ENCODE results near the gene SPDYE4.

GRCh38 chr17:8754890-8755289 is 3.5 kb downstream of the SPDYE4 start:
- TF ChIP-seq POLR2AphosphoS5 (IDR thresholded peaks at IDR 0.05; ENCODE audit: low read depth, low read length) (no peak), CTCF (IDR thresholded peaks at IDR 0.05) (no peak), SMC3 (IDR thresholded peaks at IDR 0.05; ENCODE audit: low read depth, low read length) (no peak), YY1 (IDR thresholded peaks at IDR 0.05; ENCODE audit: low read depth) (no peak), JUND (IDR thresholded peaks at IDR 0.05) (no peak), RFX5 (IDR thresholded peaks at IDR 0.05; ENCODE audit: low read length) (no peak), FOXM1 (IDR thresholded peaks at IDR 0.05; ENCODE audit: low read depth) (no peak), EP300 (IDR thresholded peaks at IDR 0.05; ENCODE audit: borderline replicate concordance in 1 of 2, low read depth in 1 of 2, low read length in 1 of 2) (no peak), EZH2phosphoT487 (IDR thresholded peaks at IDR 0.05; ENCODE audit: borderline replicate concordance, low read depth) (no peak), NFIC (IDR thresholded peaks at IDR 0.05; ENCODE audit: borderline replicate concordance) (no peak)
- TF ChIP-seq, protein P1, sequence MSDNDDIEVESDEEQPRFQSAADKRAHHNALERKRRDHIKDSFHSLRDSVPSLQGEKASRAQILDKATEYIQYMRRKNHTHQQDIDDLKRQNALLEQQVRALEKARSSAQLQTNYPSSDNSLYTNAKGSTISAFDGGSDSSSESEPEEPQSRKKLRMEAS (IDR thresholded peaks at IDR 0.05; ENCODE audit: low read depth) = no peak
